HUES48 (cell line): ENCODE measurements around the gene IL6R.
A peak's percentile ranks its signal among the peaks of the same experiment; 100 is the strongest.

Experiments
- H3K27ac ChIP-seq: one replicate; pipeline ENCODE4 v1.7.0; 2013; ENCODE audit warnings: low read depth, low read length, inconsistent platforms
- H3K27me3 ChIP-seq: 2 replicates; pipeline ENCODE4 v1.6.1; 2013; ENCODE audit warnings: mild to moderate bottlenecking, low read length; ENCODE audit not compliant: control insufficient read depth, insufficient read depth
- H3K36me3 ChIP-seq: 2 replicates; pipeline ENCODE4 v1.6.1; 2013; ENCODE audit warnings: low read length; ENCODE audit not compliant: control insufficient read depth, insufficient read depth
- H3K4me1 ChIP-seq: 2 replicates; pipeline ENCODE4 v1.6.1; 2013; ENCODE audit warnings: mild to moderate bottlenecking, low read length; ENCODE audit not compliant: control insufficient read depth, insufficient read depth
- H3K4me3 ChIP-seq: 2 replicates; pipeline ENCODE4 v1.5.1; 2013; ENCODE audit warnings: mild to moderate bottlenecking, low read depth, low read length
- H3K9ac ChIP-seq: 2 replicates; pipeline ENCODE4 v1.6.1; 2013; ENCODE audit warnings: mild to moderate bottlenecking, low read depth, low read length, moderate library complexity
- H3K9me3 ChIP-seq: 2 replicates; pipeline ENCODE4 v1.6.1; 2013; ENCODE audit warnings: low read length; ENCODE audit not compliant: control insufficient read depth, insufficient read depth

Gene IL6R

GRCh38 chr1:154456631-154457030 is 51.5 kb downstream of the IL6R start:
- Histone ChIP-seq H3K4me1 (no peaks in the 10 kb centered on the region), H3K4me3 (no peak overlapping the region), H3K27me3 (no peaks in the 10 kb centered on the region), H3K36me3 (no peaks in the 10 kb centered on the region), H3K9ac (no peak overlapping the region), H3K27ac (no peak overlapping the region), H3K9me3 (no peaks in the 10 kb centered on the region)

GRCh38 chr1:154459080-154459479 is 53.9 kb downstream of the IL6R start:
- Histone ChIP-seq H3K4me3 (no peak overlapping the region), H3K4me1 (no peaks in the 10 kb centered on the region), H3K27me3 (no peaks in the 10 kb centered on the region), H3K9me3 (no peaks in the 10 kb centered on the region), H3K27ac (no peak overlapping the region), H3K9ac (no peak overlapping the region), H3K36me3 (no peaks in the 10 kb centered on the region)

- no peak overlapping the region for H3K27ac ChIP-seq
- no peak overlapping the region for H3K9ac ChIP-seq
- H3K4me3 ChIP-seq: no peak overlapping the region
- H3K4me1 ChIP-seq: peaks cover 1% of the 10 kb centered on the region; the same call in 1 of the 2 replicates
- H3K27me3 ChIP-seq: no peaks in the 10 kb centered on the region
- no peaks in the 10 kb centered on the region for H3K36me3 ChIP-seq
- H3K9me3 ChIP-seq: no peaks in the 10 kb centered on the region
Measured at GRCh38 chr1:154460695-154461260, 55.6 kb downstream of the IL6R start.

GRCh38 chr1:154463512-154463990 is 58.4 kb downstream of the IL6R start:
- peak overlapping the region; percentile 67 for H3K27ac ChIP-seq
- no peak overlapping the region for H3K9ac ChIP-seq

GRCh38 chr1:154465621-154466195 is 60.6 kb downstream of the IL6R start:
- peak overlapping the region; percentile 21 for H3K27ac ChIP-seq
- H3K27me3 ChIP-seq: no peaks in the 10 kb centered on the region
- peaks cover 8% of the 10 kb centered on the region for H3K4me1 ChIP-seq
- H3K9ac ChIP-seq: no peak overlapping the region
- H3K9me3 ChIP-seq: no peaks in the 10 kb centered on the region
- no peaks in the 10 kb centered on the region for H3K36me3 ChIP-seq
- no peak overlapping the region for H3K4me3 ChIP-seq

More at GRCh38 chr1:154463512-154463990, 58.4 kb downstream of the IL6R start:
- Histone ChIP-seq H3K36me3 (no peaks in the 10 kb centered on the region), H3K4me3 (no peak overlapping the region), H3K9me3 (no peaks in the 10 kb centered on the region), H3K27me3 (no peaks in the 10 kb centered on the region), H3K4me1 (peaks cover 6% of the 10 kb centered on the region)

- Histone ChIP-seq H3K9me3 (no peaks in the 10 kb centered on the region), H3K4me1 (peaks cover 8% of the 10 kb centered on the region), H3K36me3 (no peaks in the 10 kb centered on the region), H3K9ac (no peak overlapping the region), H3K27me3 (no peaks in the 10 kb centered on the region), H3K4me3 (no peak overlapping the region), H3K27ac (peak overlapping the region; percentile 11)
Measured at GRCh38 chr1:154466206-154466605, 61.1 kb downstream of the IL6R start.

GRCh38 chr1:154466921-154467417 is 61.8 kb downstream of the IL6R start:
- peaks cover 8% of the 10 kb centered on the region for H3K4me1 ChIP-seq

GRCh38 chr1:154467434-154468102 is 62.4 kb downstream of the IL6R start:
- Histone ChIP-seq H3K4me3 (no peak overlapping the region), H3K36me3 (no peaks in the 10 kb centered on the region), H3K27ac (no peak overlapping the region), H3K4me1 (peaks cover 8% of the 10 kb centered on the region), H3K9ac (no peak overlapping the region), H3K9me3 (no peaks in the 10 kb centered on the region), H3K27me3 (no peaks in the 10 kb centered on the region)

More at GRCh38 chr1:154466921-154467417, 61.8 kb downstream of the IL6R start:
- H3K27me3 ChIP-seq: no peaks in the 10 kb centered on the region
- no peaks in the 10 kb centered on the region for H3K36me3 ChIP-seq
- H3K9me3 ChIP-seq: no peaks in the 10 kb centered on the region
- no peak overlapping the region for H3K4me3 ChIP-seq
- H3K9ac ChIP-seq: no peak overlapping the region
- no peak overlapping the region for H3K27ac ChIP-seq

- Histone ChIP-seq H3K36me3 (no peaks in the 10 kb centered on the region), H3K4me1 (peaks cover 8% of the 10 kb centered on the region), H3K9ac (no peak overlapping the region)
Measured at GRCh38 chr1:154468535-154469250, 63.5 kb downstream of the IL6R start.

GRCh38 chr1:154469844-154470560 is 64.9 kb downstream of the IL6R start:
- no peak overlapping the region for H3K4me3 ChIP-seq
- no peaks in the 10 kb centered on the region for H3K9me3 ChIP-seq
- H3K4me1 ChIP-seq: peaks cover 8% of the 10 kb centered on the region
- no peaks in the 10 kb centered on the region for H3K27me3 ChIP-seq
- no peak overlapping the region for H3K27ac ChIP-seq
- H3K9ac ChIP-seq: no peak overlapping the region
- H3K36me3 ChIP-seq: no peaks in the 10 kb centered on the region

More at GRCh38 chr1:154468535-154469250, 63.5 kb downstream of the IL6R start:
- Histone ChIP-seq H3K27me3 (no peaks in the 10 kb centered on the region), H3K27ac (no peak overlapping the region), H3K9me3 (no peaks in the 10 kb centered on the region), H3K4me3 (no peak overlapping the region)
